GM20000 (cell line): ENCODE results near the gene ESD.

Experiments
- DNase-seq: peaks from one replicate; pipeline ENCODE4 v3.0.0; 2012; ENCODE audit warnings: low spot score
- TF ChIP-seq, protein P1 (sequence below): IDR thresholded peaks from 2 replicates; pipeline ENCODE4 v1.5.1; 2012; ENCODE audit warnings: mild to moderate bottlenecking, control low read depth; ENCODE audit errors: extremely low read depth, missing control alignments

Gene ESD

DNA sequence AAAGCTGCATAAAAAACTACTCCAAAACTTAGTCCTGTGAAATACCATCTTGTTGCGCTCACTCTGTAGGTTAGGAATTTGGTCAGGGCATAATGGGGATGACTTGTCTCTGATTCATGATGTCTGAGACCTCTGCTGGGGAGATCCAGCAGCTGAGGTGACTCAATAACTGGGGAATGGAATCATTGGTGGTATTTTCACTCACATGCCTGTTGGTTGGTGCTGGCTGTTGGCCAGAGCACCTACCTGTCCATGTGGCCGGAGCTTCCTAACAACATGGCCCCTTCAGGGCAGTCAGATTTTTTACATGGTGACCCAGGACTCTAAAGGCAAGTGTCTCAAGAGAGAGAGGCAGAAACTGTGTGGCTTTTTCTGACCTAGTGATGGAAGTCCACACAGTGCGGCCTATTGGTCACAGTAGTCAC is 7.4 kb upstream of the ESD start:
- TF ChIP-seq, protein P1, sequence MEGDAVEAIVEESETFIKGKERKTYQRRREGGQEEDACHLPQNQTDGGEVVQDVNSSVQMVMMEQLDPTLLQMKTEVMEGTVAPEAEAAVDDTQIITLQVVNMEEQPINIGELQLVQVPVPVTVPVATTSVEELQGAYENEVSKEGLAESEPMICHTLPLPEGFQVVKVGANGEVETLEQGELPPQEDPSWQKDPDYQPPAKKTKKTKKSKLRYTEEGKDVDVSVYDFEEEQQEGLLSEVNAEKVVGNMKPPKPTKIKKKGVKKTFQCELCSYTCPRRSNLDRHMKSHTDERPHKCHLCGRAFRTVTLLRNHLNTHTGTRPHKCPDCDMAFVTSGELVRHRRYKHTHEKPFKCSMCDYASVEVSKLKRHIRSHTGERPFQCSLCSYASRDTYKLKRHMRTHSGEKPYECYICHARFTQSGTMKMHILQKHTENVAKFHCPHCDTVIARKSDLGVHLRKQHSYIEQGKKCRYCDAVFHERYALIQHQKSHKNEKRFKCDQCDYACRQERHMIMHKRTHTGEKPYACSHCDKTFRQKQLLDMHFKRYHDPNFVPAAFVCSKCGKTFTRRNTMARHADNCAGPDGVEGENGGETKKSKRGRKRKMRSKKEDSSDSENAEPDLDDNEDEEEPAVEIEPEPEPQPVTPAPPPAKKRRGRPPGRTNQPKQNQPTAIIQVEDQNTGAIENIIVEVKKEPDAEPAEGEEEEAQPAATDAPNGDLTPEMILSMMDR = no peak
- DNase-seq = no peak

DNA sequence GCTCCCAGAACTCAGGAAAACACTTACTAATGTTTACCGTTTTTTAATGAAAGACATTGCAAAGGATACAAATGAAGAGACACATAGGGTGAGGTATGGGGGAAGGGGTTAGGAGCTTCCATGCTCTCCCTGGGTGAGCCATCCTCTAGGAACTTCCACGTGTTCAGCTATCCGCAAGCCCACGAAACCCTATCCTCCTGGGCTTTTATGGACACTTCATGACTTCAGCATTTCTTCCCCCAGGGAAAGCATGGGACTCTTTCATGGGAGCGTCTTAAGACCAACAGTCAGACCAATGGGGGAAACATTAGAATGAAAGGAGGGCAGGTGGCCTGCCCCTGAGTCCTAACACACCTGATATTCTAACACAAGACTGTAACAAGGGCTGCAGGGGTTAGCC is 6.6 kb upstream of the ESD start:
- TF ChIP-seq, protein P1 = no peak
- no peak for DNase-seq

DNA sequence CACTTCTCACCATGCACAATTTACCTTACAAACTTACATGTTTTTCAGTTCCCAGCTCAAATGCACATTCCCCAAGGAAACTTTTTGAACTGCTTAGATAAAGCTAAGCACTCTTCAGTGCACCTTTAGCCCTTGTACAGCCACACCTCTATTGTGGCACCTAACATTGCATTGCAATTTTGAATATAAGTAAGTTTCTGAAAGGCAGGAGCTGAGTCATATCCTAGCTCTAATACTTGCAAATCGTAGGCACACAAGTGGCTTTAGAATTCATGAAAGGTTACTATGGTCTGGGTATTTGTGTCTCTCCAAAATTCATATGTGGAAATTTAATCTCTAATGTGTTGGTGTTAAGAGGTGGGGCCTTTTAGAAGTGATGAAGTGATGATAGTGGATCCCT is 4.9 kb upstream of the ESD start:
- TF ChIP-seq, protein P1 = no peak
- DNase-seq = no peak

DNA sequence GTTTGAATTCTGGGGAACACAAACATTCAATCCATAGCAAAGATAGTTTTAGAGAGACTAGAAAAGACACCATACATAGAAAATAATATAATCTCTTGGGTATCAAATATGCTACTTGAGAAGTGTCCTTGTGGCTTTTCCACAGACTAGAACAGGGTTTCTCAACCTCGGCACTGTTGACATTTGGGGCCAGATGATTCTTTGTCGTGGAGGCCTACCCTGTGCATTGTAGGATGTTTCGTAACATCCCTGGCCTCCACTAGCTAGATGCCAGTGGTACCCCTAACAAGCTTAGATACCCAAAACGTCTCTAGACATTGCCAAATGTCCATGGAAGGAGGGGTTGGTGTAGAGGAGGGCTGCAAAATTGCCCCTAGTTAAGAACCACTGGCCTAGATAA is 2.2 kb upstream of the ESD start:
- TF ChIP-seq, protein P1 = no peak
- no peak for DNase-seq

DNA sequence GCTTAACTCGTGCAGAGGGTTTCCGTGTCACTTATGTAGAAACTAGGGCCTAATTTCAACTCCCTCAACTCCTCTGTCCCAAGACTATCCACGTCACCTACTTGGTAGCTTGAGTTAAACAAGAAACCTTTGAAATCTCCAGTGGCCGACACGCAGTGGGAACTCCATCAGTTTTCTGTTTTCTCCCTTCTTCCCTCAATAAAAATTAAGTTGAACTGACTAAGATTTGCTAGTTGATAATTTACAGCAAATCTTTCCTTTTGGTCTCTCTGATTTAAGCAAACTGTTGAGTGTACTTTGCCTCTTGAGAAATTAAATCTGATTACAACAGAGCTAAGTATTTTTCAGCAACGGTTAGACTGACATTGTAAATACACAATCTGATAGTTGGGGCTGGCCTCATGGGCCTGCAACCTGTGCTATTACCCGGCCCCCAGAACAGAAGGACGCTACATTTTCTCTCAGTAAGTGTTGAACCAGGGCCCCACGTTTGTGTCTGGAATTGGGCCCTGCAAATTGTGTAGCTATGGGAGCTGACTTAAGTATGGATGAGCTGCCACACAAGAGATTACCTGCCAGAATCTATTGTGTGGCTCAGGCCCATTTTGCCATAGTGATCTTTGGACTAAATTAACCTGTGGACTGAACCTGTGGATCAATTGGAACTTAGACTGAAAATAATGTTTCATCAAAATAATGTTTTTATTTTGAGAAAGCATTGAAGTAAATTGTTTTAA is 708 bp upstream of the ESD start:
- DNase-seq = no peak
- TF ChIP-seq, protein P1 = no peak

DNA sequence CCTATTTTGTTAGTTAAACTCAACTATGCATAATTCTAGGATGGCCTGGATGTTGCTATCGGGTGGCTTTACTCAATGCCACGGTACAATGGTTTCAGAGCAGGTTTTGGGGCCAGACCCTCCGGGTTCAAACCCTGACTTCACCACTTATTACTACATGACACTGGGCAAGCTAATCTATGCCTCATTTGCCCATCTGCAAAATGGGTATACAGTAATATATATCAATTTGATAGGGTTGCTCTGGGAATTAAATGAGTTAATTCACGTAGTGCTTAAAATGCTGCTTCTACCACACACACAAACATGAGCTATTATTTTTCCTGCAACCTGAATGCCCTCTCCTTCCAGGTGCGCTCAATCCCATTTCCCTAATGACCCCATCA is 839 bp downstream of the ESD start:
- TF ChIP-seq, protein P1 = no peak
- no peak for DNase-seq

DNA sequence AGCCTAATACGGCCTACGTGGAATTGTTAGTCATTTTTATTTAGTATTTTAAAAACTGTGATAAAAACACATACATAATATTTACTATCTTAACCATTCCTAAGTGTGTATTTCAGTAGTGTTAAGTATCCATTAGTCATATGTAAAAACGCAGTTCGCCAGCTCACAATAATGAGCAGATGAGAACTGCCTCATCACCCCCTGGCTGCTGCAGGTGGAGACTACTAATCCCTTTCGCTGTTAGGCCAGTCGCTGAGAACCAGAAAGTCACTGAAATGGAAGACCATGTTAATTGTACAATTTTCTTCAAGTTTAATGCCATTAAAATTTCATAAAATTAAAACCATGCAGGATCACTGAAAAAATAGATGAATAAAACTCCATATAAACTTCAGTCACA is 1.6 kb downstream of the ESD start:
- DNase-seq = no peak
- TF ChIP-seq, protein P1 = no peak
